Measurements from ENCODE around the gene EPB41L3.

The EPB41L3 gene

DNA sequence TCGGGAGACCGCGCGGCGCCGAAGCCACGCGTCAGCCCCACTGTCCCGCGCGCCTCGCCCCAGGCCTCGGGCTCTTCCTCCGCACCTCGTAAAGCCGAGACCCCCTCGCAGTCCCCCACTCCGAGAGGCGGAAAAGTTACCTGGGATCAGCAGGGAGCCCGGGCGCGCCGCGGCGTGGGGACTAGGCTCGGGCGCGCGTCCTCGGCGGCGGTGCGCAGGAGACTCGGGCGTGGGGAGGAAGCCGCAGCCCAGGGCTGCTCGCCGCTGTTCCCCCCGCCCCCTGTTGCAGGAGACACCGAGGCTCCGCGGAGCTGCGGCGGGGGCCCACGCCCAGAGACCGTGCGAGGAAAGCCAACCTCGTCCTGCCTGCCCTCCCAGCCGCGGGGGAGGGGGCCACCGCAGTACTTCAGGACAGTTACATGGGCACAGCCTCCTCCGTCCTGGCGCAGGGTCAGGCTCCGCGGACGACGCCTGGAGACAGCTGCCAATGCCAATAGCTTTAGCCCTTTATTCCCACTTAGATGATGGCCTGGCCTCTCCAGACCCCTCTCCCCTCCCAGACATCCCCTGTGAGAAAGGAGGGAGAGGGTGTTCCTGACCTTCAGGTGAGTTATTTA lies at the start of gene EPB41L3 (continued):
- TF ChIP-seq, protein P1, sequence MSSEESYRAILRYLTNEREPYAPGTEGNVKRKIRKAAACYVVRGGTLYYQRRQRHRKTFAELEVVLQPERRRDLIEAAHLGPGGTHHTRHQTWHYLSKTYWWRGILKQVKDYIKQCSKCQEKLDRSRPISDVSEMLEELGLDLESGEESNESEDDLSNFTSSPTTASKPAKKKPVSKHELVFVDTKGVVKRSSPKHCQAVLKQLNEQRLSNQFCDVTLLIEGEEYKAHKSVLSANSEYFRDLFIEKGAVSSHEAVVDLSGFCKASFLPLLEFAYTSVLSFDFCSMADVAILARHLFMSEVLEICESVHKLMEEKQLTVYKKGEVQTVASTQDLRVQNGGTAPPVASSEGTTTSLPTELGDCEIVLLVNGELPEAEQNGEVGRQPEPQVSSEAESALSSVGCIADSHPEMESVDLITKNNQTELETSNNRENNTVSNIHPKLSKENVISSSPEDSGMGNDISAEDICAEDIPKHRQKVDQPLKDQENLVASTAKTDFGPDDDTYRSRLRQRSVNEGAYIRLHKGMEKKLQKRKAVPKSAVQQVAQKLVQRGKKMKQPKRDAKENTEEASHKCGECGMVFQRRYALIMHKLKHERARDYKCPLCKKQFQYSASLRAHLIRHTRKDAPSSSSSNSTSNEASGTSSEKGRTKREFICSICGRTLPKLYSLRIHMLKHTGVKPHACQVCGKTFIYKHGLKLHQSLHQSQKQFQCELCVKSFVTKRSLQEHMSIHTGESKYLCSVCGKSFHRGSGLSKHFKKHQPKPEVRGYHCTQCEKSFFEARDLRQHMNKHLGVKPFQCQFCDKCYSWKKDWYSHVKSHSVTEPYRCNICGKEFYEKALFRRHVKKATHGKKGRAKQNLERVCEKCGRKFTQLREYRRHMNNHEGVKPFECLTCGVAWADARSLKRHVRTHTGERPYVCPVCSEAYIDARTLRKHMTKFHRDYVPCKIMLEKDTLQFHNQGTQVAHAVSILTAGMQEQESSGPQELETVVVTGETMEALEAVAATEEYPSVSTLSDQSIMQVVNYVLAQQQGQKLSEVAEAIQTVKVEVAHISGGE (tag by site-specific recombination; conservative IDR thresholded peaks at IDR 0.05; ENCODE audit: low read depth), result 0 out of 2 replicates have a peak, but pooled peaks have one; percentile 24
- TF ChIP-seq ZSCAN30 (tag by site-specific recombination; IDR thresholded peaks at IDR 0.05) (peak; percentile 83), SP2 (tag by site-specific recombination; IDR thresholded peaks at IDR 0.05) (peak; percentile 36; the same call in 1 of the 2 replicates), ZFHX2 (tag by site-specific recombination; conservative IDR thresholded peaks at IDR 0.05) (peak; percentile 80), ZBTB20 (tag by site-specific recombination; IDR thresholded peaks at IDR 0.05) (peak; percentile 85)

GRCh38 chr18:5588529-5588928 lies 44.7 kb upstream of the EPB41L3 start:
- no peaks in the 10 kb centered on the region for H3K4me1 ChIP-seq (ENCODE audit: control insufficient read depth, insufficient read depth, low read length)
- TF ChIP-seq, protein P2, sequence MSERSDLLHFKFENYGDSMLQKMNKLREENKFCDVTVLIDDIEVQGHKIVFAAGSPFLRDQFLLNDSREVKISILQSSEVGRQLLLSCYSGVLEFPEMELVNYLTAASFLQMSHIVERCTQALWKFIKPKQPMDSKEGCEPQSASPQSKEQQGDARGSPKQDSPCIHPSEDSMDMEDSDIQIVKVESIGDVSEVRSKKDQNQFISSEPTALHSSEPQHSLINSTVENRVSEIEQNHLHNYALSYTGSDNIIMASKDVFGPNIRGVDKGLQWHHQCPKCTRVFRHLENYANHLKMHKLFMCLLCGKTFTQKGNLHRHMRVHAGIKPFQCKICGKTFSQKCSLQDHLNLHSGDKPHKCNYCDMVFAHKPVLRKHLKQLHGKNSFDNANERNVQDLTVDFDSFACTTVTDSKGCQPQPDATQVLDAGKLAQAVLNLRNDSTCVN (tag by site-specific recombination; optimal IDR thresholded peaks at IDR 0.05), result no peak
- no peak for TF ChIP-seq ZNF10 (tag by site-specific recombination; IDR thresholded peaks at IDR 0.05)
- TF ChIP-seq ZFP41 (tag by site-specific recombination; IDR thresholded peaks at IDR 0.05; ENCODE audit: borderline replicate concordance), result no peak
- no peak for TF ChIP-seq ZNF621 (tag by site-specific recombination; IDR thresholded peaks at IDR 0.05)
- TF ChIP-seq, protein P3, sequence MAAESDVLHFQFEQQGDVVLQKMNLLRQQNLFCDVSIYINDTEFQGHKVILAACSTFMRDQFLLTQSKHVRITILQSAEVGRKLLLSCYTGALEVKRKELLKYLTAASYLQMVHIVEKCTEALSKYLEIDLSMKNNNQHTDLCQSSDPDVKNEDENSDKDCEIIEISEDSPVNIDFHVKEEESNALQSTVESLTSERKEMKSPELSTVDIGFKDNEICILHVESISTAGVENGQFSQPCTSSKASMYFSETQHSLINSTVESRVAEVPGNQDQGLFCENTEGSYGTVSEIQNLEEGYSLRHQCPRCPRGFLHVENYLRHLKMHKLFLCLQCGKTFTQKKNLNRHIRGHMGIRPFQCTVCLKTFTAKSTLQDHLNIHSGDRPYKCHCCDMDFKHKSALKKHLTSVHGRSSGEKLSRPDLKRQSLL (tag by site-specific recombination; IDR thresholded peaks at IDR 0.05), result no peak
- TF ChIP-seq TCF7L2 (IDR thresholded peaks at IDR 0.05; ENCODE audit: borderline replicate concordance, low read depth, low read length), result no peak
- no peaks in the 10 kb centered on the region for H3K36me3 ChIP-seq (ENCODE audit: control insufficient read depth in 2 of 2, insufficient read depth in 1 of 2, low read length in 2 of 2)
- ChIA-PET CTCF (no interaction called here), POLR2A (no interaction called here)
- H3K4me3 ChIP-seq (ENCODE audit: low read depth, low read length), result no peak overlapping the region
- no peaks in the 10 kb centered on the region for H3K9me3 ChIP-seq (ENCODE audit: control insufficient read depth, insufficient read depth, low read depth, low read length)
- no peak overlapping the region for H3K27ac ChIP-seq (ENCODE audit: extremely low read depth, low read depth, low read length)

DNA sequence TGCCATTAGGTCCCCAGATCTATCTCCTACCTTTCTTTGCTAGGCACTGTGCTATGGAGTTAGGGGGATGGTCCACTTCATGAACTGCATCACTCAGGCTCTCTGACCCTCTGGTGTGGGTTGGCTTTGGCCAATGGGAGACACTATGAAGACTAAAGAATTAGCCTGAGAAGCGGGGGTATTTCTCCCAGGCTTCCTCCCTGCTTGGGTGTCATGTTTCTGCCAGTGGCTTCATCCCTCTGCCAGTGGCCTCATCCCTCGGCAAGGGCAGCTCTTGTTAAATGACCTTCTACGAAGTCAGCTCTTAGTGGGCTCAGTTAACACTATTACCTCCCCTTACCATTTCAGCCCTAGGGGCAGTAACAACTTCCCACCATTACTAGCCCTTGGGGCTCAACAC lies 41.9 kb upstream of the EPB41L3 start:
- POLR2A ChIA-PET, result interaction anchor here (1.0 kb wide), 1 partner anchor 44 kb away, joined by 3 read pairs; no protein-coding TSS in a partner anchor
- Histone ChIP-seq H3K27ac (ENCODE audit: extremely low read depth, low read depth, low read length) (no peak overlapping the region), H3K36me3 (ENCODE audit: control insufficient read depth in 2 of 2, insufficient read depth in 1 of 2, low read length in 2 of 2) (no peaks in the 10 kb centered on the region), H3K9me3 (ENCODE audit: control insufficient read depth, insufficient read depth, low read depth, low read length) (no peaks in the 10 kb centered on the region), H3K4me3 (ENCODE audit: low read depth, low read length) (no peak overlapping the region), H3K4me1 (ENCODE audit: control insufficient read depth, insufficient read depth, low read length) (peaks cover 19% of the 10 kb centered on the region)
- CTCF ChIA-PET, result interaction anchor here (0.6 to 1.1 kb wide), 2 partner anchors 10 to 179 kb away, joined by 4 read pairs; no protein-coding TSS in a partner anchor
- TF ChIP-seq ZNF324 (tag by site-specific recombination; IDR thresholded peaks at IDR 0.05), result no peak
- no peak for TF ChIP-seq ZNF26 (tag by site-specific recombination; IDR thresholded peaks at IDR 0.05)
- TF ChIP-seq, protein P4, sequence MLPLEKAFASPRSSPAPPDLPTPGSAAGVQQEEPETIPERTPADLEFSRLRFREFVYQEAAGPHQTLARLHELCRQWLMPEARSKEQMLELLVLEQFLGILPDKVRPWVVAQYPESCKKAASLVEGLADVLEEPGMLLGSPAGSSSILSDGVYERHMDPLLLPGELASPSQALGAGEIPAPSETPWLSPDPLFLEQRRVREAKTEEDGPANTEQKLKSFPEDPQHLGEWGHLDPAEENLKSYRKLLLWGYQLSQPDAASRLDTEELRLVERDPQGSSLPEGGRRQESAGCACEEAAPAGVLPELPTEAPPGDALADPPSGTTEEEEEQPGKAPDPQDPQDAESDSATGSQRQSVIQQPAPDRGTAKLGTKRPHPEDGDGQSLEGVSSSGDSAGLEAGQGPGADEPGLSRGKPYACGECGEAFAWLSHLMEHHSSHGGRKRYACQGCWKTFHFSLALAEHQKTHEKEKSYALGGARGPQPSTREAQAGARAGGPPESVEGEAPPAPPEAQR (tag by site-specific recombination; IDR thresholded peaks at IDR 0.05), result no peak
- TF ChIP-seq, protein P5, sequence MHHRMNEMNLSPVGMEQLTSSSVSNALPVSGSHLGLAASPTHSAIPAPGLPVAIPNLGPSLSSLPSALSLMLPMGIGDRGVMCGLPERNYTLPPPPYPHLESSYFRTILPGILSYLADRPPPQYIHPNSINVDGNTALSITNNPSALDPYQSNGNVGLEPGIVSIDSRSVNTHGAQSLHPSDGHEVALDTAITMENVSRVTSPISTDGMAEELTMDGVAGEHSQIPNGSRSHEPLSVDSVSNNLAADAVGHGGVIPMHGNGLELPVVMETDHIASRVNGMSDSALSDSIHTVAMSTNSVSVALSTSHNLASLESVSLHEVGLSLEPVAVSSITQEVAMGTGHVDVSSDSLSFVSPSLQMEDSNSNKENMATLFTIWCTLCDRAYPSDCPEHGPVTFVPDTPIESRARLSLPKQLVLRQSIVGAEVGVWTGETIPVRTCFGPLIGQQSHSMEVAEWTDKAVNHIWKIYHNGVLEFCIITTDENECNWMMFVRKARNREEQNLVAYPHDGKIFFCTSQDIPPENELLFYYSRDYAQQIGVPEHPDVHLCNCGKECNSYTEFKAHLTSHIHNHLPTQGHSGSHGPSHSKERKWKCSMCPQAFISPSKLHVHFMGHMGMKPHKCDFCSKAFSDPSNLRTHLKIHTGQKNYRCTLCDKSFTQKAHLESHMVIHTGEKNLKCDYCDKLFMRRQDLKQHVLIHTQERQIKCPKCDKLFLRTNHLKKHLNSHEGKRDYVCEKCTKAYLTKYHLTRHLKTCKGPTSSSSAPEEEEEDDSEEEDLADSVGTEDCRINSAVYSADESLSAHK (tag by site-specific recombination; IDR thresholded peaks at IDR 0.05), result peak; percentile 81; the same call in 1 of the 2 replicates
- TF ChIP-seq ZSCAN16 (tag by site-specific recombination; IDR thresholded peaks at IDR 0.05), result no peak
